Stimulated activated CD8-positive, alpha-beta memory T cell treated with anti-CD3 and anti-CD28 coated beads, Interleukin-12 subunit alpha, Interleukin-12 subunit beta, amount 100 ng/mL, for 1 hour (primary cell): Measurements from ENCODE around the gene GPANK1.
A peak's percentile ranks its signal among the peaks of the same experiment; 100 is the strongest.
"Not testable (repeated sequence)": the region's sequence is repeated elsewhere in the genome, so short reads cannot be mapped to it uniquely, and the experiment has no call there.

Experiments used
- DNase-seq: peaks from one replicate; pipeline ENCODE4 v3.0.0-alpha.2; 2020; ENCODE audit warnings: low read depth

GPANK1 gene

DNA sequence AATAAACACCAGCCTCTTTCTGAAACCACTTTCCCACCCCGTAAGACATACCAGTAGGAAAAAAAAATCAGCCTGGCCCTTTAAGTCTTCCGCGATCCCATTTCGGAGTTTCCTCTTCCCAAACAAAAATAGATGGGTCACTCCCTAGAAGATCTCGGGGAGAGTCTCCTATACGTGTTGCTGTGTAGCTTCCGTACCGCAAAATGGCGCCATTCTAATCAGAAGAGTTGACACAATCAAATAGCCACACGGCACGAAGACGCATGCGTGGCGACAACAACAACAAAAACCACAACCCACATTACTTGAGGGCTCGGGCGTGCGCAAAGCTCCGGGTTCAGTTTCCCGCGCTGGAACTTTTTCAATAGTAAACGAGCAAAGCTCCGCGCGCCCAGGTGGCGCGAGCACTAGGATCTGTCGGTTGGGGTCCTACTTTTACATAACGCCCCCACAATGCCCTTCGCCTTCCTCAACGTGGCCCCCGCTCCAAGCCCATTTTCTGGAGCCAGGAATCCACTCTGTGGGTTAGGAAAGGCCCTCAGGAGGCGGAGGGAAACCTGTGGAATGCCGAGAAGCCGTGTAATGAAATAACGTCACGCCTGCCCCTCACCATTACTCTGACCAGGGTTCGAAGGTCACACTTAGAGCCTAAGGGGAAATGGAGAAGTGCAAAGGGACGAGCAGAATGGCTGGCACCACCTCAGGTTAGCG lies at the start of gene GPANK1:
TSS of gene GPANK1 (minus strand) at position 208 of the 711 bp plus-strand sequence. CDS start 519 bp downstream, outside the sequence.
- peak; percentile 88 for DNase-seq

DNA sequence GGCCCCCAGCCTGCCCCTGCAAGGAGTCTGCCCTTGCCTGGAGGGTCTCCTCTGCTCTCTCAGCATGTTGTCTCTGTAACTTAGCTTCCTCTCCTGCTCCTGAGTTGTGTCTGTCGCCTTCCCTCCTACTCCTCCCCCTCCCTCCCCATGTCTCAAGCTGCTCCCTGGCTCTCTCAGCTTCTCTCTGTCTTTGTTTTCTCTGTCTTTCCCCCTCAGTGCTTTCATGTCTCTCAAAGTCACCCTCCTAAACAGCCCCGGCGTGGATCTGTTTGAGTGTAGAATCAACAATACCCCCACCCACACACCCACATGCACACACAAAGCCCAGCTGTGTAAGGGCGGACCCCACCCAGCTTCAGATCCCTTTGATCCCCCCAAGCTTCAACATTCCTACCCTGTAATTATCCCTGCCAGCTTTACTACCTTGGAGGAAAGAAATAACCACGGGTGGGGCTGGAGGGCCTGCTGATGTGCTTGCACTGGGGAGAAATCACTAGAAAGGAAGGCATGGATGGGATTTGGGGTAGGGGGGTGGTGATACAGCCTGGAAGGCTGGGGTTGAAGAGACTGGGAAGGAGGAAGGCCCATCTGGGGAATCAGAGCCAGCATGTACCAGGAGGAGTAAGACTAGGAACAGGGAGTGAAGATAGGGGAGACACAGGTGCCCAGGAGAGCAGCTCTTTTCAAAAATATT lies 49.3 kb upstream of the GPANK1 start:
- no peak for DNase-seq

DNA sequence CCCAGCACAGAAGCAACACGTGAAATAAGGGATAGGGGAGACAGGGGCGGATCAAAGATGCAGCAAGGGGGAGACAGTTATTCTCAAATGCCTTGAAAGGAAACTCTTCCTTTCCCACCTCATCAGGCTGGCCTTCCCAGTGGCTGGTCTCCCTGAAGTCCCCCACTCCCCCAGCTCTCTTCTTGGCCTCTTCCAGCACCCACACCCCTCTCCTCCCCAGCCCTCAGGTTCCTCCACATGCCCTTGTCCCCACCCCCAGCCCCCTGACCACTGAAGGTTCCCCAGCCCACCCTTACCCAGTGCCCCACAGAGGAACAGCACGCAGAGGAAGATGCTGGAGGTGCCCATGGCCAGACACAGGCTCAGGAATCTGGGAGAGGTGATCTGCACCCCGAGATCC lies 48.7 kb upstream of the GPANK1 start:
- DNase-seq = no peak

DNA sequence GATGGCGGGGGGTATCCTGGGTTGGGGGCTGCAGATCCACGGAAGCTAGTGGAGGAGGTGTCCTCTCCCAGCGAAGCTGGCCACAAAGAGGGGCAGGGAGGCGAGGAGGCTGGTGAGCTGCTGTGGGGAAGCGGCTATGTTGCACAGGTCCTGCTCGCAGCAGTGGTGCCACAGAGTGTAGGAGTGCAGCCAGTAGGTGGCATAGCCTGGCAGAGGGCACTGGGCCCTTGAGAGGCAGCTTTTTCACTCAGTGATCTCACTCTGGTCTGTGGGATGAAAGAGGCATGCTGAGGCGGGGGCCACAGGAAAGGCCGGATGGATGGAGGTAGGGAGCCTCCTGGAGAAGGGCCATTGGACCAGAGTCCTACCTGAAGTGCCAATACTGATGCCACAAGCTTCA lies 47.5 kb upstream of the GPANK1 start:
- no peak for DNase-seq

DNA sequence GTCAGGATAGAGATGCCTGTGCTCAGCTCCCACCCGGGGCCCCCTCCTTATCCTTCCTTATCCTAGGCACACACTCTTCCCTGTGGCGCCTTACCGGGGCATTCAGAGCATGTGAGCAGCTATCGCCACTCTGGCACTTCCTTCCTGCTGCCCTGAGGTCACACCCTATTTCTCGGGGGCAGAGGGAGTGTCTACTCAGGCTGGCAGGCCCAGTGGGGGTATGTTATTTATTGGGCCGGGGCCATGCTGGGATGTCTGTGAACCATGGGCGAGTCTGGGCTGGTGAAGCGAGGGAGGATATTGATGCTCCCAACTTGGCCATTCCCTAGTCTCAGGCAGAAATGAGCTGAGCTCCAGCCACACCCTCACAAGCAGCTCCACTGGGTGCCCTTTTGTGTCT lies 46.4 kb upstream of the GPANK1 start:
- no peak for DNase-seq

DNA sequence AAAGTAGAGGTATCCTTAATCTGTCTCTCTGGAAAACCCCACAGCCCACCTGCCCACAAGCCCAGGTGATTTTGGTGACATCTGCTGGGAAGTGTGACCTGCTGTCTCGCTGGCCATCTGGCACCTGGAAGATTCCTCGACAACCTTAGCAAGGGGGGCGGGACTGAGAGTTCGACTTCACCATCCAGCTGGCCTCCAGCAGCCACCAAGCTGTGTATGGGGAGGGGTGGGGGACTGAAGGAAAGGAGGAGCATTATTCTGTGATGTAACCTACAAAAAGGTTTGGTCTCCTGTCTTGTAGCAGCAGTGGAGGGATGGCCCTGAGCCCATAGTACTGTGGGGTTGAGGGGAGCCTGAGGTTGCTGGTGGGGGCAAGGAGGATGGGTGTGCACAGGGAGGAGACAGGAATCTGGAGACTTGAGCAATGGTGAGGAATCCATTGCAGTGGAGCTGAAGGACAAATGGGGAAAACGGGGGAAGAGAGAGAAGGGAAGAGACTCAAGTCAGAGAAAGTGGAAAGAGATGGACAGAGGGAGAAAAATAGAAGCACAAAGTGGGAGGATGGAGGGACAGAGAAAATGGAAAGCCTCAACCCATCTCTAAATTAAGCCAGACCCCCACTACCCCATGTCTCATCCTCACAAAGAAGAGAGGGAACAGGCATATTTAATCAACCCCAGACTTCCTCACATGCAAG lies 45.9 kb upstream of the GPANK1 start:
- DNase-seq = no peak

DNA sequence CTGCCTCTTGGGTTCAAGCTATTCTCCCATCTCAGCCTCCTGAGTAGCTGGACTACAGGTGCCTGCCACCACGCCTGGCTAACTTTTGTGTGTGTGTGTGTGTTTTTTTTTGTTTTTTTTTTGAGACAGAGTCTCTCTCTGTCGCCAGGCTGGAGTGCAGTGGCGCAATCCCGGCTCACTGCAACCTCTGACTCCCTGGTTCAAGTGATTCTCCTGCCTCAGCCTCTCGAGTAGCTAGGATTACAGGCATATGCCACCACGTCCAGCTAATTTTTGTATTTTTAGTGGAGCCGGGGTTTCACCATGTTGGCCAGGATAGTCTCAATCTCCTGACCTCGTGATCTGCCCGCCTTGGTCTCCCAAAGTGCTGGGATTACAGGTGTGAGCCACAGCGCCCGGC lies 44.4 kb upstream of the GPANK1 start:
- DNase-seq = not testable (repeated sequence)

DNA sequence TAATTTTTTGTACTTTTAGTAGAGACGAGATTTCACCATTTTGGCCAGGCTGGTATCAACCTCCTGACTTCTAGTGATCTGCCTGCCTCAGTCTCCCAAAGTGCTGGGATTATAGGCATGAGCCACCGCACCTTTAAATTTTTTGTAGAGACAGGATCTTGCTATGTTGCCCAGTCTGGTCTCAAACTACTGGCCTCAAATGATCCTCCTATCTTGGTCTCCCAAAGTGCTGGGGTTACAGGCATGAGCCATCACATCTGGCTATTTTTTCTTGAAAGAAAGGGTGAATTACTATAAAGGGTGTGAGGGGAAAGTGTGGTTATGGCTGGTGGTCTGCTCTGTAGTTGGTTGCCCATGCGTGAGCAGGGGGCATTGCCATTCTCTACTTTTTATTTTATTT lies 43.4 kb upstream of the GPANK1 start:
- no peak for DNase-seq

DNA sequence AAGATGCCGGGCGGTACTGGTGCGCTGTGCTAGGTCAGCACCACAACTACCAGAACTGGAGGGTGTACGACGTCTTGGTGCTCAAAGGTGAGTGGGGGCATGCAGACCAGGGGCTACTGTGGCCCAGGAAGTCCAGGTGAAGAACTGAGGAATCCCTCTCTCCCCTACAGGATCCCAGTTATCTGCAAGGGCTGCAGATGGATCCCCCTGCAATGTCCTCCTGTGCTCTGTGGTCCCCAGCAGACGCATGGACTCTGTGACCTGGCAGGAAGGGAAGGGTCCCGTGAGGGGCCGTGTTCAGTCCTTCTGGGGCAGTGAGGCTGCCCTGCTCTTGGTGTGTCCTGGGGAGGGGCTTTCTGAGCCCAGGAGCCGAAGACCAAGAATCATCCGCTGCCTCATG lies 42.9 kb upstream of the GPANK1 start:
- no peak for DNase-seq

DNA sequence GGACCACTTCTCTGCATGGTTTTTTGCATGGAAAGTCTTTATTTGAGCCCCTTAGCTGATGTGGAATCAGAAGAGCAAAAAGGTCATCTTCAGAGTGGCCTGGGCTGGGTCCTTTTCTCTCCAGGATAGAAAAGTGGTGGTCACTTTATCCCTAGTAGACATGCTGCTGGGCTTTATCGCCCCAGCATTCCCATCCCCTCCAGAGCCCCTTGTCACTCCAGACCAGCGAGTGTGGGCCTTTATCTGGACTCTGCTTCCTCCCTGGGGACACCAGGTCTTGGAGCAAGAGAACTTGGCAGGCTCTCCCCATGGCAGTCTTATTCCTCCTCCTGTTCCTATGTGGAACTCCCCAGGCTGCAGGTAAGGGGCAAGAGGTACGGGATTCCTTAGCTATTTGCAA lies 41.8 kb upstream of the GPANK1 start, which contains the start of gene LY6G6F:
TSS of gene LY6G6F (plus strand) at position 268 of the 400 bp plus-strand sequence. CDS start at position 309, 41 bp downstream.
- DNase-seq = no peak

DNA sequence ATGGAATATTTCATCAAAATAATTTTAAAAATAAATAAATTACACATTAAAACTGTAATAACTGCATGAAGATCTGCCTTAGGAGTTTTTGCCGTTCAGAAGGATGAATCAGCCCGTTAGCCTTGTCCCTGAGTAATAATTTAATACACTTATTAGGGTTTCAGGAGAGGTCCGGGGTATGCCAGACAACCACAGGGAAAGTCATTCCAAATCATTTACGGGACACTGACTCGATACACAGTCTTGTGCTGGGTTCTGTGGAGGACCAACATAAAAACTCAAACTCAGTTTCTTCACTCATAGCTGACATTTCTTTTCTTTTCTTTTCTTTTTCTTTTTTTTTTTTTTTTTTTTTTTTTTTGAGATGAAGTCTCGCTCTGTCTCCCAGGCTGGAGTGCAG lies 41.1 kb upstream of the GPANK1 start:
- no peak for DNase-seq

DNA sequence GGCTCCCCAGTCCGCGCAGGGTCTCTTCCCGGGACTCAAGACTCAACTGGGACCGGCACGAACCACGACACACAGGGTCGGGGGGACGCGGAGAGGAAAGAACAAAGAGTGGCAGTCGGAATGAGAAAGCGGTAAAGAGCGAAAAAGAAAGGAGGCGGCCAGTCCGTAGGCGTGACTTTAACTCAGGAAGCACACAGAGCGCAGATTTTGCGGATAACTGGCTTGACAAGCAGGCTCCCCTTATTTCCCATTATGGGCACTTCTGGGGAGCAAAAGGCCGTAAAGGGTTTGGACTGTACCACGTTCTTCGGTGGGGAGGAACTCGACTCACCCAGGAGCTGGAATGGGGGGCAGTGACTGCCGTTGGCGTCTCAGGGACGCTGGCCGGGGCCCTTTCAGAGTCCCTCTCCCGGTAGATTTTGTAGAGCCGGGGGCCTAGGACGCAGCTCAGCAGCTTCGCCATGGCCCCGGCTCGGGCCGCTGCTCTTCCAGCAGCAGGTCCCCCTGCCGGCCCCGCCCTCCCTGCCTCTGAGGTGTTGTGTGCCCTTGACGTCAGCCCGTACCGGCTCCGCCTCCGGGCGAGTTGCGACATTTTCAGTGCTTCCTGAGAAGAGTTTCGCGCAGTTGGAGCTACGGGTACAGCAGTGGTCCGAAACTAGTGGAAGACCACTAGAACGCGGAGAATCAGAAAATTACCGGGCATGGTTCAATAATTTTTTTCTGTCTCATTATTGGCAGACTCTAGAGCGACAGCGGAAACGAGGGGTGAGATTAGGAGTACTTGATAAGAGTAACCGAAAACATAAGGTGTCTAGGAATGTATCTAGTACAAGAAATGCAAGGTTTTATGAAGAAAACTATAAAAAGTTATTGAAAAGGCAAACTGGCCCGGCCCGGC lies 38.3 kb upstream of the GPANK1 start, which contains the start of gene ABHD16A:
TSS of gene ABHD16A (minus strand) at position 506 of the 898 bp plus-strand sequence. CDS start at position 463, 43 bp downstream.
- peak; percentile 95 for DNase-seq

DNA sequence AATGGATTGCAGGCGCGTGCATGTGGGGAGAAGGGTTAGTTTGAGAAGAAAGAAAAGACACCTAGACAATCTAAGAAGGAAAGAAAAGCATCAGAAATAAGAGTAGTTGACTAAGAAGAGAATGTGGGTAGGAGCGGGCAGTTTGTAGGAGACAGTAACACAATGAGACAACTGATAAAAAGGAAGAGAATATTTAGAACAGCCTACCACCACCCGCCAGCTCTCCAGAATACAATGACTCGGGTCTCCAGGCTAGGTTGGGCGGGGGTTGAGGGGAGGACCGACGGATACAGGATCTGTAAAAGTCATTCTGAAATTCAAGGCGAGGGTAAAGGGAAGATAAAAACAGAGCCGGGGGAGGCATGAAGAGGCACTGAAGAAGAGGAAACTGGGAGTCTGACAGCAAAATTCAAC lies 37.6 kb upstream of the GPANK1 start:
- DNase-seq = no peak

DNA sequence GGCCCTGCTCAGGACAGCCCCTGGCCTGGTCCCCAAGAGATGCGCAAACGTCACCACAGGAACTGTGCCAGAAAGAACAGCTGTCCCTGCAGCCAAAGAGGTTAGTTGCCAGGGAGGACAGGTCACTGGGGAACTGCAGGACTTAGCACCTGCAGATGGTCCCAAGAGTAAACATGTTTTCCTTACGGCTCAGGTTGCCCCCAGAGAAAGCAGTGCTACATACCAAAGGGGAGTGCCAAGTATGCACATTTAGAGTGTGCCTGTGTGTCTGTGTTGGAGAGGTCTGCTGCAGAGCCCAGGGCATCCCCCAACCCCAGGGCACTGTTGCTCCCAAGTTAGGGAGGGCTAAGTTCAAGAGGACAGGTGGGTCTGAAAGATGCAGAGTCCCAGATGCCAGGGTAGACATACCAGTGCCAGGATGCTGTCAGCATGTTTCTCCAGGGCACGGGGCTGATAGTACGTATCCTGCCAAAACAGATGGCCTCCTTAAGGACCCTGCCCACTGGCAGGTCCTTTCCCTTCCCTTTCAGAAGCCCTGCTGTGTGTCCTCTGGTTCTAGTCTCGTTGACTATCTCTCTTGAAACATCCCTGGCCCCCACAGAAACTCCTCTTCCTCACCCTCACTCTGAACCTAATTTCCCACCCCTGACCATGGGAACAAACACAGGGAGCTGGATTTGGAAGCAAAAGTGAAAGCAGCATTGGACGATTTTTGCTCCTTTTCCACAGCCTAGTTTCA lies 37.0 kb upstream of the GPANK1 start:
- no peak for DNase-seq

DNA sequence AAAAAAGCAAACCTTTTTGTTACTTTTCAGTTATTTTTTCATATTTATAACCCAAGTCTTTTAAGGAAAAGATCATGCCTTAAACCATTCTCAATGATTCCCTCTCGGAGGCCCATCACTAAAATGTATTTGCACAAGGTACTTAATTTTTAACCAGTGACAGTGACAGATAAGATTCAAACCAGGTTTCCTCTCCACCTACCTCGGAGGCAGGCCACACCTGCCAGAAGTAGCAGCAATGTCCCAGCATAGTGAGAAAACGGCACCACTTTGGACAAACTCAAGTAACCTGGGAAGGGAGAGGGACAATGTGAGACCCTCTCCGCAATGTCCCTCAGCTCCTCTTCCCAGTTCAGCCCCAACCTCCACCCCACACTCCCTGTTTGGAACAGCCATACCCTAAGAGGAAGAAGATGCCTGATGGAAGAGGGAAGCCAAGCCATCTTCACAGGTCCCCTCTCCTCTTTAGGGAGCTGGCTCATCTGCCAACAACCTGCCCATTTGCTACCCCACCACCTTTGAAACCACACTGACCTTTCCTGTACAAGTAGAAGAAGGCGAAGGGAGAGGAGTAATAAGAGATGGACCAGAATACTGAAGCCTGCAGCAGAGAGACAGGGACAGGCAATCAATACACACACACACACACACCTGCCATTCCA lies 36.1 kb upstream of the GPANK1 start:
- DNase-seq = no peak

DNA sequence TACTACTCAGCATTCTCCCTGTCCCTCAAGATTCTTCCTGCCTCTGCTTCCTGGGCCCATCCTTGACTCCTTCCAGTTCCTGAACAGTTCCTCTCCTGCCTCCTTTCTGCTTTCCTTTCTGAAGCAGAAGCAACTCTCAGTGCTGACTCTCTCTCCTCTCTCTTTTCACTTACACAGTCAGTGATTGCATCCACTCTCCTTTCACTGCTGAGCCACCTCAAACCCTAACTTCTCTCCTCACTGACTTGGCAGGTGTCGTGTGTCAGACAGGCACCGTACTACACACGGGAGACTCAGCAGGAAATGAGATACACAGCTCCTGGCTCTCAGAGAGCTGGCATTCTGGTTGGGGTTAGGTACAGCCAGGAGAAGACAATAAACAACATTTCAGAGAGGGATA lies 32.8 kb upstream of the GPANK1 start:
- no peak for DNase-seq

DNA sequence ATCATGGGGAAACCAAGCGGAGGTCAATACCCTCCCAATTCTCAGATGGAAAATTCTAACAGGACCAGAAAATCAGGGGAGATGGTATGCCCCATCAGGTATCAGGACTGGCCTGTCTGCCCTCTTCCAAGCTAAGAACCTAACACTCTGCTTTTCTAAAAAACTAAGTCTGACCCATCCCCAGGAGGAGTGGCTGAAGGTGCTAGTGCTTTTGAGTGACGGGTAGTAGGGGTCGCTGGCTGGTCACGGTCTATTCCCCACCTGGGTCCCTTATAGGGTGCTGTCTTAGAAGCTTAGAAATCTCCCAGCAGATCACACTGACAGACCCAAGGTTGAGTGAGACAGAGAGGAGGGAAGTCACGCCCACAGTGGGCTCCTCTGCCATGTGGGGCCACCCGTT lies 28.7 kb upstream of the GPANK1 start:
- DNase-seq = no peak

DNA sequence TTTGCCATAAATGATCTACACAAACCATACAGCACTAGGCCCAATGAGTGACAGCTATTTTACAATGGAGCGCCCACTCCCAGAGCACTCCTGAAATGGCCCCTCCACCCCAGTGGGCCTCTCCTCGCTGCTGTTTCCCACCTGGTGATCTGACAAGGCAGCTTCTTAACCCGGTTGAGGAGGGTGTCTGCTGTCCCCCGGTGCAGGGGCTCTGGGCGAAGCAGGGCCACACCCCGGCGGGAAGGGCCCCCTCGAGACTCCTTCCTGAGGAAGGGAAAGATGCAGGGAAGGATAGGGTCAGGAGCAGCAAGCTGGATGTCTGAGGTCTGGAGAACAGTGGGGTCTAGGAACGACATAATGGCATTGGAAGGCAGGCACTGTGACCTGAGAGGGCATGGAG lies 28.1 kb upstream of the GPANK1 start:
- DNase-seq = no peak

DNA sequence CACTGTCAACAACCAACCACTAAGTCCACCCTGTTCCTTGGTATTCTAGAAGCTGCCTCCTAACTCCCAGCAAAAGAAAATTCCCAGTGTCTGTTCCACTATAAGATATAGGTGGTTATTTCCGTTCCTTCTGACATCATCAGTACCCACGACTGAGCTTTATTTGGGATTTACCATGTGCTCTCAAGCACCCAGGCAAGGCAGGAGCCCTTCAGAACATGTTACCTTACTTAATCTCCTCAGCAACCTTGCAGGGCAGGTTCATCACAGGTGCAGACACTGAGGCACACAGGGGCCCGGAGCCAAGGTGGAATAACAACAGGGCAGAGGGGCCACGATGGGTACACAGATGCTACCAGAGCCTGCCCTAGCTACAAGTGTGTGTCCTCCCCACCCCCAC lies 27.6 kb upstream of the GPANK1 start:
- no peak for DNase-seq

DNA sequence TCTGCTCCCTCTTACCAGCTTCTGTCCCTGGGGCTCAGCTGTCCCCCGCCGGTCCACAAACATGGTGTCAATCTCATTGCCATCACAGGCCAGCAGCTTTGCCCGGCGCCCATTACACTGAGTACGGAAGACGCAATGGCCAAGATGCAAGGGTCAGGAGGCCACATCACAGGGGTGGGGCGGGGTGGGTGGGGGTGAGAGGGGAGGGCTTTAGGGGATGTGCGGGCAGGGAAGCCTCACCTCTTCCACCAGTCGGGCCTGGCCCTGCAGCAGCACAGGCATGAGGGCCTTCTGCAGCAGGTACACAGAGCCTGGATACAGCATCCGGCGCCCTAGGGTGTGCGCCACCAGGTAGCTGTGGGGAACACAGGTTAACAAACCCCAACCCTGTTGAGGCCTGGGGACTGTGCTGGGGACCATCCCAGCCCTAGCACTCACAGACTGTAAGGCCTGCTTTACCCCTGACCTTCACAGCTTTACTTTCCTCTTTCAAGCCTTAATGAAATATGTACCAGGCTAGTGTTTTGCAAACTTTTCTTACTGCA lies 26.8 kb upstream of the GPANK1 start:
- no peak for DNase-seq
